Testis (tissue), 2 donors: ENCODE measurements around the gene HOOK1.

Source experiments
- CTCF ChIP-seq, 3 experiments: fragments of 450-650 bp in 2 of 3; fragments of 200-600 bp in 1 of 3; sonication (generic) in 1 of 3; IDR thresholded peaks; one replicate each; pipeline ENCODE4 v1.5.1; 2016 to 2019; ENCODE audit warnings: antibody characterized with exemption in 3 of 3, mild to moderate bottlenecking in 2 of 3, moderate library complexity in 1 of 3
- POLR2A ChIP-seq: fragments of 450-650 bp; IDR thresholded peaks from one replicate; pipeline ENCODE4 v1.6.1; 2017; ENCODE audit warnings: antibody characterized with exemption, mild to moderate bottlenecking, moderate library complexity

GRCh38 chr1:59917785-59918180 lies 103.0 kb downstream of the HOOK1 start:
- no peak for TF ChIP-seq CTCF (IDR thresholded peaks at IDR 0.05)
- TF ChIP-seq POLR2A: no peak
